A549 (cell line): ENCODE measurements around the gene MAP3K8. TPM values are rescaled to one million over a fixed set of nuclear protein-coding genes. Genes with fewer than 3 reads are reported as not detected.
A peak's percentile ranks its signal among the peaks of the same experiment; 100 is the strongest.

Experiments used
- ATAC-seq, 2 experiments: fragments of 200-7000 bp in 1 of 2; fragments of >200 bp in 1 of 2; cut with Nextera tagmentation in 1 of 2; cut with Tn5 transposase in 1 of 2; 3 replicates each; pipeline versions ENCODE4 v1.8.0 to v1.9.1; 2018 to 2020; ENCODE audit warnings: mild to moderate bottlenecking in 1 of 2, moderate library complexity in 1 of 2
- CTCF ChIA-PET: fragments of 300-600 bp; sonication (Branson Sonifier 250); formaldehyde crosslinking; extraction: SDS; loops from one replicate; lab custom pipeline; 2021; ENCODE audit warnings: antibody characterized with exemption, inconsistent platforms; lab: Yijun Ruan, JAX
- POLR2A ChIA-PET: fragments of 350-600 bp; formaldehyde crosslinking; extraction: SDS; loops from one replicate; lab custom pipeline; 2021; ENCODE audit warnings: antibody characterized with exemption, inconsistent platforms; lab: Yijun Ruan, JAX
- DNase-seq, 2 experiments: peaks; one replicate each; pipeline versions ENCODE4 v3.0.0 to v3.0.0-alpha.2; 2011 to 2016; ENCODE audit warnings: low read depth in 1 of 2, low spot score in 1 of 2
- FAIRE-seq: peaks from 2 replicates; lab custom pipeline; 2011; peaks lifted over from hg19 to GRCh38; lab: Jason Lieb, UNC
- H3K27ac ChIP-seq, 2 experiments: fragments of >200 bp; sonication (Bioruptor Twin); formaldehyde crosslinking; 3 replicates each; pipeline ENCODE4 v1.5.1; 2016 to 2017
- H3K4me1 ChIP-seq: fragments of >200 bp; sonication (Bioruptor Twin); formaldehyde crosslinking; 3 replicates; pipeline ENCODE4 v1.6.1; 2016
- H3K4me2 ChIP-seq: fragments of >200 bp; sonication (Bioruptor Twin); formaldehyde crosslinking; 3 replicates; pipeline ENCODE4 v1.6.1; 2016
- H3K4me3 ChIP-seq: fragments of >200 bp; sonication (Bioruptor Twin); formaldehyde crosslinking; 3 replicates; pipeline ENCODE4 v1.5.1; 2016
- H3K9me3 ChIP-seq: fragments of >200 bp; sonication (Bioruptor Twin); formaldehyde crosslinking; 3 replicates; pipeline ENCODE4 v1.6.1; 2016
- CEBPB ChIP-seq, 2 experiments: fragments of >200 bp in 1 of 2; sonication (Bioruptor Twin) in 1 of 2; formaldehyde crosslinking in 1 of 2; IDR thresholded peaks; 2 replicates each; pipeline ENCODE4 v1.6.1; 2012 to 2016
- CHD4 ChIP-seq: fragments of 200-600 bp; sonication (generic); IDR thresholded peaks from 2 replicates; pipeline ENCODE4 v1.6.1; 2016; ENCODE audit warnings: antibody characterized with exemption, mild to moderate bottlenecking, borderline replicate concordance
- EHF ChIP-seq: fragments of 250-450 bp; sonication (Bioruptor Pico); IDR thresholded peaks from 2 replicates; pipeline ENCODE4 v1.5.0; 2020; ENCODE audit warnings: mild to moderate bottlenecking
- ESRRA ChIP-seq: fragments of 150-350 bp; IDR thresholded peaks from 2 replicates; pipeline ENCODE4 v1.6.1; 2014; ENCODE audit warnings: mild to moderate bottlenecking, low read length, borderline replicate concordance
- FOSB ChIP-seq: fragments of 250-450 bp; sonication (Bioruptor Pico); IDR thresholded peaks from 2 replicates; pipeline ENCODE4 v1.5.0; 2020; ENCODE audit warnings: mild to moderate bottlenecking, moderate library complexity
- FOXS1 ChIP-seq: fragments of 250-450 bp; sonication (Bioruptor Pico); IDR thresholded peaks from 2 replicates; pipeline ENCODE4 v1.5.0; 2020; ENCODE audit warnings: mild to moderate bottlenecking, moderate library complexity
- GATA3 ChIP-seq: IDR thresholded peaks from 2 replicates; pipeline ENCODE4 v1.6.1; 2012; ENCODE audit warnings: borderline replicate concordance
- HDAC2 ChIP-seq: fragments of 200-600 bp; sonication (generic); IDR thresholded peaks from 2 replicates; pipeline ENCODE4 v1.6.1; 2016
- HEYL ChIP-seq: fragments of 250-450 bp; sonication (Bioruptor Pico); IDR thresholded peaks from 2 replicates; pipeline ENCODE4 v1.8.0; 2021; ENCODE audit warnings: mild to moderate bottlenecking, moderate library complexity
- MAZ ChIP-seq: fragments of 150-350 bp; IDR thresholded peaks from 2 replicates; pipeline ENCODE4 v1.6.1; 2014; ENCODE audit warnings: antibody characterized with exemption, low read depth, low read length, borderline replicate concordance
- NFE2L2 ChIP-seq: fragments of 150-350 bp; conservative IDR thresholded peaks from 2 replicates; pipeline ENCODE4 v1.6.1; 2014; ENCODE audit warnings: low read length
- NPAS2 ChIP-seq: fragments of 250-450 bp; sonication (Bioruptor Pico); IDR thresholded peaks from 2 replicates; pipeline ENCODE4 v1.8.0; 2022; ENCODE audit warnings: mild to moderate bottlenecking, moderate library complexity, borderline replicate concordance
- PHF8 ChIP-seq: fragments of 200-600 bp; sonication (generic); IDR thresholded peaks from 2 replicates; pipeline ENCODE4 v1.6.1; 2016; ENCODE audit warnings: low read depth, mild to moderate bottlenecking, antibody characterized with exemption, moderate library complexity, borderline replicate concordance
- POLR2A ChIP-seq: IDR thresholded peaks from 2 replicates; pipeline ENCODE4 v1.6.1; 2012; ENCODE audit warnings: mild to moderate bottlenecking, low read length
- RAD21 ChIP-seq, 2 experiments: fragments of >200 bp in 1 of 2; sonication (Bioruptor Twin) in 1 of 2; formaldehyde crosslinking in 1 of 2; IDR thresholded peaks in 1 of 2; conservative IDR thresholded peaks in 1 of 2; 2 replicates in 1 of 2; 3 replicates in 1 of 2; pipeline ENCODE4 v1.6.1; 2012 to 2018; ENCODE audit warnings: inconsistent platforms in 1 of 2
- RFX5 ChIP-seq: fragments of 450-650 bp; IDR thresholded peaks from 2 replicates; pipeline ENCODE4 v1.7.1; 2014; ENCODE audit warnings: antibody characterized with exemption, mild to moderate bottlenecking, moderate library complexity
- RNF2 ChIP-seq: fragments of 200-600 bp; sonication (generic); IDR thresholded peaks from 2 replicates; pipeline ENCODE4 v1.6.1; 2016; ENCODE audit warnings: low read depth, mild to moderate bottlenecking, antibody characterized with exemption, moderate library complexity, borderline replicate concordance
- ZC3H11A ChIP-seq: fragments of 450-650 bp; IDR thresholded peaks from 2 replicates; pipeline ENCODE4 v1.6.1; 2014; ENCODE audit warnings: antibody characterized with exemption, mild to moderate bottlenecking
- ZNF302 ChIP-seq: fragments of 250-450 bp; sonication (Bioruptor Pico); IDR thresholded peaks from 2 replicates; pipeline ENCODE4 v1.9.0; 2021; ENCODE audit warnings: inconsistent platforms, mild to moderate bottlenecking, moderate library complexity
- WGBS: methylation state at CpG from one replicate; pipeline ENCODE4 v1.1.6; 2017; ENCODE audit errors: missing lambda C conversion rate; 5-methylcytosine and 5-hydroxymethylcytosine counted together
- polyA plus RNA-seq, 4 experiments: library from polyadenylated mRNA; depleted of rRNA in 3 of 4; stranded (reverse); fragments of >200 nt; fragmentation: RNase III in 1 of 4; extraction: RNeasy Plus Mini Kit Qiagen cat#74134 plus additional on column Dnase treatment in 1 of 4; gene quantifications; 2 replicates in 3 of 4; 3 replicates in 1 of 4; pipeline ENCODE4 v1.2.3, GENCODE V29; 2011 to 2017
- TF ChIP-seq, protein P1 (sequence below): fragments of 450-650 bp; IDR thresholded peaks from 2 replicates; pipeline ENCODE4 v1.6.1; 2014; ENCODE audit warnings: antibody characterized with exemption
- TF ChIP-seq, protein P2 (sequence below): fragments of 250-450 bp; sonication (Bioruptor Pico); IDR thresholded peaks from 2 replicates; pipeline ENCODE4 v1.5.0; 2020; ENCODE audit warnings: low read depth, mild to moderate bottlenecking, moderate library complexity
- TF ChIP-seq, protein P3 (sequence below): fragments of 250-450 bp; sonication (Bioruptor Pico); IDR thresholded peaks from 2 replicates; pipeline ENCODE4 v1.5.0; 2021; ENCODE audit warnings: mild to moderate bottlenecking, moderate library complexity, borderline replicate concordance
- TF ChIP-seq, protein P4 (sequence below): fragments of >200 bp; sonication (Bioruptor Twin); formaldehyde crosslinking; IDR thresholded peaks from 3 replicates; pipeline ENCODE4 v1.5.1; 2016
- TF ChIP-seq, protein P5 (sequence below): fragments of 150-350 bp; IDR thresholded peaks from 2 replicates; pipeline ENCODE4 v1.6.1; 2014; ENCODE audit warnings: low read depth, mild to moderate bottlenecking, low read length

MAP3K8 gene
- polyA plus RNA-seq, 2 of the 4 experiments (the other 2 are of a cell fraction) = 26.4 to 50.8 TPM

DNA sequence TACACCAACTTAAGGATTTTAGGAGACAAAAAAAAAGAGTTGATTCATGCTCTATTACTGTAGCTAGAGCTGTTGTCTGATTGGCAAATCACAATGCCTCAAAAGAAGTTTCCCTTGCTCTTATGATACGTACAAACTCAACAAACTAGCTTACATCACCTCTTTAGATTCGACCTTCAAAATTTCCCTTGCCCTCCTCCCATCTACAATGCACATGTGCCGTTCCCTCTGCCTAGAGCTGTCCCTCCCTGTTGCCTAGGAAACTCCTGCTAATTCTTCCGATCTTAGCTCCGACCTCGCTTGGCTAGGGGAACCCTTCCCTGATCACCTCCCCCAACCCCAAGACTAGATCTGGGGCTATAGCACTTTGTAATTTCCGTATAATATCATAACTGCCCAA lies 55.4 kb downstream of the MAP3K8 start:
- DNase-seq (no peak), FAIRE-seq (no peak), ATAC-seq (no peak)
- 72% methylated on average over 7 of the region's 7 CpGs for WGBS
- peaks cover 12% of the 10 kb centered on the region; the same call in 2 of the 3 replicates for H3K9me3 ChIP-seq
- H3K4me3 ChIP-seq = no peak overlapping the region
- H3K4me2 ChIP-seq = no peak overlapping the region
- TF ChIP-seq, protein P1, sequence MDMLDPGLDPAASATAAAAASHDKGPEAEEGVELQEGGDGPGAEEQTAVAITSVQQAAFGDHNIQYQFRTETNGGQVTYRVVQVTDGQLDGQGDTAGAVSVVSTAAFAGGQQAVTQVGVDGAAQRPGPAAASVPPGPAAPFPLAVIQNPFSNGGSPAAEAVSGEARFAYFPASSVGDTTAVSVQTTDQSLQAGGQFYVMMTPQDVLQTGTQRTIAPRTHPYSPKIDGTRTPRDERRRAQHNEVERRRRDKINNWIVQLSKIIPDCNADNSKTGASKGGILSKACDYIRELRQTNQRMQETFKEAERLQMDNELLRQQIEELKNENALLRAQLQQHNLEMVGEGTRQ = no peak
- TF ChIP-seq ZNF302 (CRISPR knock-in tag) (no peak), ESRRA (no peak), NFE2L2 (no peak), EHF (CRISPR knock-in tag) (no peak), ZC3H11A (no peak), CEBPB (IDR thresholded peaks at IDR 0.05) (no peak), CHD4 (no peak), FOSB (CRISPR knock-in tag) (no peak), HEYL (no peak)
- TF ChIP-seq, protein P2, sequence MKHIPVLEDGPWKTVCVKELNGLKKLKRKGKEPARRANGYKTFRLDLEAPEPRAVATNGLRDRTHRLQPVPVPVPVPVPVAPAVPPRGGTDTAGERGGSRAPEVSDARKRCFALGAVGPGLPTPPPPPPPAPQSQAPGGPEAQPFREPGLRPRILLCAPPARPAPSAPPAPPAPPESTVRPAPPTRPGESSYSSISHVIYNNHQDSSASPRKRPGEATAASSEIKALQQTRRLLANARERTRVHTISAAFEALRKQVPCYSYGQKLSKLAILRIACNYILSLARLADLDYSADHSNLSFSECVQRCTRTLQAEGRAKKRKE = no peak
- TF ChIP-seq, protein P3, sequence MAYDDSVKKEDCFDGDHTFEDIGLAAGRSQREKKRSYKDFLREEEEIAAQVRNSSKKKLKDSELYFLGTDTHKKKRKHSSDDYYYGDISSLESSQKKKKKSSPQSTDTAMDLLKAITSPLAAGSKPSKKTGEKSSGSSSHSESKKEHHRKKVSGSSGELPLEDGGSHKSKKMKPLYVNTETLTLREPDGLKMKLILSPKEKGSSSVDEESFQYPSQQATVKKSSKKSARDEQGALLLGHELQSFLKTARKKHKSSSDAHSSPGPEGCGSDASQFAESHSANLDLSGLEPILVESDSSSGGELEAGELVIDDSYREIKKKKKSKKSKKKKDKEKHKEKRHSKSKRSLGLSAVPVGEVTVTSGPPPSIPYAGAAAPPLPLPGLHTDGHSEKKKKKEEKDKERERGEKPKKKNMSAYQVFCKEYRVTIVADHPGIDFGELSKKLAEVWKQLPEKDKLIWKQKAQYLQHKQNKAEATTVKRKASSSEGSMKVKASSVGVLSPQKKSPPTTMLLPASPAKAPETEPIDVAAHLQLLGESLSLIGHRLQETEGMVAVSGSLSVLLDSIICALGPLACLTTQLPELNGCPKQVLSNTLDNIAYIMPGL (CRISPR knock-in tag) = no peak
- CTCF ChIA-PET = interaction anchor here (0.6 to 1.8 kb wide), 6 partner anchors 8 to 97 kb away, joined by 3 to 6 read pairs (median 4); no protein-coding TSS in a partner anchor
- POLR2A ChIA-PET = no interaction called here
- H3K4me1 ChIP-seq = peaks cover 28% of the 10 kb centered on the region
- no peak overlapping the region for H3K27ac ChIP-seq

DNA sequence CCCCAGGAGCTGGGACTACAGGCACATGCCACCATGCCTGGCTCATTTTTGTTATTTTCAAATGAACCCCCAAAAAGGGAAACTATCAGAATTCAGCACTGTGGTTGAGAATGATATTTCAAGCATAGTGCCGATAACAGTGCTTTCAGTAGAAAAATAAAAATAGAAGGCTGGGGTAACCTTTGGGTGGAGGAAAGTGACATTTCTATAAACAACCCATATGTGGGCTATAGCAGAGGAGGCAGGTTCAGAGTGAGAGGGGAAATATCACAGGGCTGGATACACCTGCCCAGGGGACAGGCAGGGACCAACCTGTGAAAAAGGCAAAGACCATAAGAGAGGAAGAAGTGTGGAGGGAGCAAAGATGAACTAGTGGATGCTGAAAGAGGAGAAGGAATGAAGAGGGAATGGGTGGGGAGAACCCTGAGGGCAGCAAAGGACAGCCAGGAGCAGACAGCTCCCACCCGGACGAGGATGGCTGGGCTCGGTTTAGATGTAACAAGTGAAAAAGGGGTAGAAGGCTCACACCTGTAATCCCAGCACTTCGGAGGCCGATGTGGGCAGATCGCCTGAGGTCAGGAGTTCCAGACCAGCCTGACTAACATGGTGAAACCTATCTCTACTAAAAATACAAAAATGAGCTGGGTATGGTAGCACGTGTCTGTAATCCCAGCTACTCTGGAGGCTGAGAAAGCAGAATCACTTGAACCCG lies 56.5 kb downstream of the MAP3K8 start:
- Histone ChIP-seq H3K4me3 (no peak overlapping the region), H3K4me2 (no peak overlapping the region), H3K4me1 (peaks cover 29% of the 10 kb centered on the region), H3K9me3 (peaks cover 2% of the 10 kb centered on the region; the same call in 1 of the 3 replicates), H3K27ac (0 out of 6 replicates have a peak overlapping the region, but pooled peaks of 1 of the 2 experiments have one; percentile 37)
- no peak for FAIRE-seq
- WGBS = 87% methylated on average over 9 of the region's 9 CpGs
- ChIA-PET CTCF (interaction anchor here (0.6 to 1.4 kb wide), 4 partner anchors 11 to 76 kb away, joined by 3 to 4 read pairs (median 3); no protein-coding TSS in a partner anchor), POLR2A (no interaction called here)
- TF ChIP-seq RFX5 (no peak), PHF8 (no peak), CHD4 (no peak), FOSB (CRISPR knock-in tag) (no peak), NPAS2 (CRISPR knock-in tag) (no peak)
- ATAC-seq = no peak
- DNase-seq = no peak

DNA sequence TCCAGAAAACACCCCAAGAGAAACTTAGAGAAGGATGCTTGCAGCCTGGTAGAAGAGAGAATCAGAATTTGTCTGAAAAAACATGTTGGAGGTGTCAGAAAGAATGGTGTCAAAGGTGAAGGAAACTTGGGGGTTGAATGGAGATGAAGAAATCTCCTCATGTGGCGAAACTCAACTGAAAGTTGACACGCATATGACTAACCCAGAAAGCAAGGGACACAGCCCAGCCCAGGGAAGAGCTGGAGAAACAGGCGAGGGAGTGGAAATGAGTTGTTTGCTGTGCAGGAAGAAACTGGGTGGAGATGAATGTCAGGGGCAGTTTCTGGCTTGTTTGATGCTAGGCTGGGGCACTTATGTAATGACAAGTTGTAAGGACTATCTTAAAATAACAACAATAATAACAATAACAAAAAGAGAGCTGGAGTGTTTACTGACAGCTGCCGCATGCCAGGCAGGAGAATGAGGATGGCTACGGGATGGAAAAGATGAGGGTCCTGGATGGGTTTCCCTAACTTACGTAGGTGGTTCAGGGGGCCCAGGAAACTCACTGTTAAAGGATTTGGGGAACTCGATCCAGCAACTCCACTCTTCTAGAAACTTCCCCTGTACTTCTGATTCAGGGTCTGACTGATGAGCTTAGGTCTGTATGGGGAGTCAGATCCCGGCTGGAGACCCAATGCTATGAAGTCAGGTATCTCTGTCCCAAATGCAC lies 57.4 kb downstream of the MAP3K8 start:
- FAIRE-seq = no peak
- POLR2A ChIA-PET = no interaction called here
- 66% methylated on average over 8 of the region's 8 CpGs for WGBS
- H3K9me3 ChIP-seq = no peaks in the 10 kb centered on the region
- CTCF ChIA-PET = interaction anchor here (0.6 to 2.3 kb wide), 5 partner anchors 23 to 383 kb away, joined by 3 to 8 read pairs (median 3); no protein-coding TSS in a partner anchor
- H3K4me3 ChIP-seq = no peak overlapping the region
- no peak for DNase-seq
- ATAC-seq = peak; percentile 41 to 48; a peak in 3 of 6 replicates
- H3K4me1 ChIP-seq = peaks cover 33% of the 10 kb centered on the region
- H3K27ac ChIP-seq = peak overlapping the region in 1 of 2 experiments; percentile 37; a peak in 1 of 6 replicates
- no peak overlapping the region for H3K4me2 ChIP-seq
- TF ChIP-seq HDAC2 (no peak), POLR2A (no peak), ZNF302 (CRISPR knock-in tag) (no peak), FOSB (CRISPR knock-in tag) (no peak), RAD21 (conservative IDR thresholded peaks at IDR 0.05 in 1 of 2, IDR thresholded peaks at IDR 0.05 in 1 of 2) (no peak), RNF2 (no peak), RFX5 (no peak), ZC3H11A (no peak), NFE2L2 (no peak), MAZ (no peak), GATA3 (no peak), FOXS1 (CRISPR knock-in tag) (no peak)
- TF ChIP-seq, protein P4, sequence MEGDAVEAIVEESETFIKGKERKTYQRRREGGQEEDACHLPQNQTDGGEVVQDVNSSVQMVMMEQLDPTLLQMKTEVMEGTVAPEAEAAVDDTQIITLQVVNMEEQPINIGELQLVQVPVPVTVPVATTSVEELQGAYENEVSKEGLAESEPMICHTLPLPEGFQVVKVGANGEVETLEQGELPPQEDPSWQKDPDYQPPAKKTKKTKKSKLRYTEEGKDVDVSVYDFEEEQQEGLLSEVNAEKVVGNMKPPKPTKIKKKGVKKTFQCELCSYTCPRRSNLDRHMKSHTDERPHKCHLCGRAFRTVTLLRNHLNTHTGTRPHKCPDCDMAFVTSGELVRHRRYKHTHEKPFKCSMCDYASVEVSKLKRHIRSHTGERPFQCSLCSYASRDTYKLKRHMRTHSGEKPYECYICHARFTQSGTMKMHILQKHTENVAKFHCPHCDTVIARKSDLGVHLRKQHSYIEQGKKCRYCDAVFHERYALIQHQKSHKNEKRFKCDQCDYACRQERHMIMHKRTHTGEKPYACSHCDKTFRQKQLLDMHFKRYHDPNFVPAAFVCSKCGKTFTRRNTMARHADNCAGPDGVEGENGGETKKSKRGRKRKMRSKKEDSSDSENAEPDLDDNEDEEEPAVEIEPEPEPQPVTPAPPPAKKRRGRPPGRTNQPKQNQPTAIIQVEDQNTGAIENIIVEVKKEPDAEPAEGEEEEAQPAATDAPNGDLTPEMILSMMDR = no peak
- TF ChIP-seq, protein P5, sequence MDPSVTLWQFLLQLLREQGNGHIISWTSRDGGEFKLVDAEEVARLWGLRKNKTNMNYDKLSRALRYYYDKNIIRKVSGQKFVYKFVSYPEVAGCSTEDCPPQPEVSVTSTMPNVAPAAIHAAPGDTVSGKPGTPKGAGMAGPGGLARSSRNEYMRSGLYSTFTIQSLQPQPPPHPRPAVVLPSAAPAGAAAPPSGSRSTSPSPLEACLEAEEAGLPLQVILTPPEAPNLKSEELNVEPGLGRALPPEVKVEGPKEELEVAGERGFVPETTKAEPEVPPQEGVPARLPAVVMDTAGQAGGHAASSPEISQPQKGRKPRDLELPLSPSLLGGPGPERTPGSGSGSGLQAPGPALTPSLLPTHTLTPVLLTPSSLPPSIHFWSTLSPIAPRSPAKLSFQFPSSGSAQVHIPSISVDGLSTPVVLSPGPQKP = no peak
